Measurements from ENCODE around the gene ANKRD18B.
A peak's percentile ranks its signal among the peaks of the same experiment; 100 is the strongest.
"Not testable (repeated sequence)": the region's sequence is repeated elsewhere in the genome, so short reads cannot be mapped to it uniquely, and the experiment has no call there.

Gene ANKRD18B

DNA sequence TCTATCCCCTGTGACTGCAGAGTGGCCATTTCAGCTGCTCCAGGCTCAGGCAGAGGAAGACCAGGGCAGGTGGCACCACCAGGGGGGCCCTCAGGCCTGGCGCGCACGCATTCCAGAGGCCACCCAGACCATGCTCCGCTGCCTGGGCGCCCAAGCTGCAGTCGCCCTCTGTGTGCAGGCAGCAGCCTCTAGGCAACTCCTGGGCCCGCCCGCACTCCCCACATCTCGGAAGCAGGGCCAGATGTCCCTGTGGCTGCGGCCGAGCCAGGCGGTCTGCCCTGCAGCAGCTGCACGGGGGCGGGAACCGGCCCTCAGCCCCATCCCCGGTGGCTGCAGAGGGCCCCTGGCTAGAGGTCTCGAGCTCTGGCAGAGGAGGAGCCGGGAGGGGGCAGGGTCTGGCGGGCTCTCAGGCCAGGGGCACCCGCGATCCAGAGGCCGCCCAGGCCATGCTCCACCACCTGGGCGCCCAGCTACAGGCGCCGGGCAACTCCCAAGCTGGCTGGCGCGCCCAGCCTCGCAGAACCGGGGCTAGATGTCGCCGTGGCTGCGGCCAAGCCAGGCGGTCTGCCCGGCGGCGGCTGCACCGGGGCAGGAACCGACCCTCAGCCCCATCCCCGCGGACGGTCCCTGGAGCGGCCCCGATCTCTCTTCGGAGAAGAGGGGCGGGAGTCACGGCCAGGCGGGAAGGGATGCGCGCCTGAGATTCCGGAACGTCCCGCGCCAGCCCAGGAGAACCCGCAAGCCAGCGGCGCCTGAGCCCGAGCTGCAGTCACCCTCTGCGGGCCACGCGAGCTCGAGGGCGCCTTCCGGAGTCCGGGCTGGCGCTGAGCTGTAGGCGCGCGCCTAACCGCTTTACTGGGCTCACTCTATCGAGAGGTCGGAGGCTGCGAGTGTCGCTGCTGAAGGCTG lies at the start of gene ANKRD18B:
ANKRD18B (plus strand) TSS at position 855 of the 909 bp plus-strand sequence. CDS start 239 bp downstream, outside the sequence.
- peak; percentile 55 for DNase-seq

DNA sequence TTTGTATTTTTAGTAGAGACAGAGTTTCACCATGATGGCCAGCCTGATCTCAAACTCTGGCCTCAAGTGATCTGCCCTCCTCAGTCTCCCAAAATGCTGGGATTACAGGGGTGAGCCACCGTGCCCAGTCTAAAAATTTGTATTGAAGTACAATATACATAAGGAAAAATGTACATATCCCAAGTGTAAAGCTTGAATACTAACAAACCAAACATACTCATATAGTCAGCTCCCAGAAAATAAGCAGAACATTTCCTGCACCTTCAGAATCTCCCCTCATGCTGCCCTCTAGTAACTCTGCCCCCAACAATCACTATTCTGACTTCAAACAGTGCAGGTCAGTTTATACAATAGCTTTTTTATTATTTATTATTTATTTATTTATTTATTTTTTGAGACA lies 48.7 kb upstream of the ANKRD18B start:
- DNase-seq, result no peak

DNA sequence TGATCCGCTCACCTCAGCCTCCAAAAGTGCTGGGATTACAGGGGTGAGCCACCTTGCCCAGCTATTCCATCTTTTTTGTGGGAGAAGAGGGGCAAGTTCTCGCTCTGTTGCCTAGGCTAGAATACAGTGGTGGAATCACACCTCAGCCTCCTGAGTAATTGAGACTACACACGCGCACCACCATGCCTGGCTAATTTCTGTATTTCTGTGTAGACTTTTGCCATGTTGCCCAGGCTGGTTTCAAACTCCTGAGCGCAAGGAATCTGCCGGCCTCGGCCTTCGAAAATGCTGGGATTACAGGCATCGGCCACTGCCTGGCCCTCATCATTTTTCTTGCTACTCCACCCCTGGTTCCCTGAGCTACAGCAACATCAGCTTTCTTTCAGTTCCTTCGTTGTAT lies 47.5 kb upstream of the ANKRD18B start:
- DNase-seq, result no peak

DNA sequence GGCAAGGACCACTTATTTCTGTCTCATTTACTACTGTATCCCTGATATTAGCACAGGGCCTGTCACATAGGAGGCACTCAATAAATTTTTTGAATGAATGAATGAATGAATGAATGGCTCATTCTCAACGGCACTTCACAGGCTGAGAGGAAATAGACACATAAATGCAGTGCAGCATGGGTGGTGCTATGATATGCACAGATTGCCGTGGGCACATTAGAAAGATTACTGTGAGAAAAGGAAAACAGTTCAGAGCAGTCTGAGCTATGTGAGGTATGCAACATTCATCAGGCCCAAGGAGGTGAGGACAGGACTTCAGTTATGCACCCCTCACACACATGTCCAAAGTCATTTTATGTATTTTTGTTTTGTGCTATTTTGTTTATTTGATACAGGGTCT lies 43.9 kb upstream of the ANKRD18B start:
- no peak for DNase-seq

DNA sequence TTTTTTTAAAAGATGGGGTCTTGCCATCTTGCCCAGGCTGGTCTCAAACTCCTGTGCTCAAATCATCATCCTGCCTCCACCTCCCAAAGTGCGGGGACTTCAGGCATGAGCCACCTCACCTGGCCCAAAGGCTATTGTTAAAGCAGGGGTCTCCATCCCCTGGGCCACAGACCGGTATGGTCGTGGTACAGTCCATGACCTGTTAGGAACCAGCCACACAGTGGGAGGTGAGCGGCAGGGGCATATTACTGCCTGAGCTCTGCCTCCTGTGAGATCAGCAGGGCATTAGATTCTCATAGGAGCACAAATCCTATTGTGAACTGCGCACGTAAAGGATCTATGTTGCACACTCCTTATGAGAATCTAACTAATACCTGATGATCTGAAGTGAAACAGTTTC lies 43.1 kb upstream of the ANKRD18B start:
- no peak for DNase-seq

DNA sequence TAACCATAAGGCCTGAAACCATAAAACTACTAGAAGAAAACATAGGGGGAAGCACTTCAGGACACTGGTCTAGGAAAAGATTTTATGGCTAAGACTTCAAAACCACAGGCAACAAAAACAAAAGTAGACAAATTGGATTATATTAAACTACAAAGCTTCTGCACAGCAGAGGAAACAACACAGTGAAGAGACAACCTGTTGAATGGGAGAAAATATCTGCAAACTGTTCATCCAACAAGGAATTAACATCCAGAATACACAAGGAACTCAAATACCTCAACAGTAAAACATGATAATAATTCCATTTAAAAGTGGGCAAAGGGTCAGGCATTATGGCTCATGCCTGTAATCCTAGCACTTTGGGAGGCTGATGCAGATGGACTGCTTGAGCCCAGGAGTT lies 38.7 kb upstream of the ANKRD18B start:
- DNase-seq, result not testable (repeated sequence)

DNA sequence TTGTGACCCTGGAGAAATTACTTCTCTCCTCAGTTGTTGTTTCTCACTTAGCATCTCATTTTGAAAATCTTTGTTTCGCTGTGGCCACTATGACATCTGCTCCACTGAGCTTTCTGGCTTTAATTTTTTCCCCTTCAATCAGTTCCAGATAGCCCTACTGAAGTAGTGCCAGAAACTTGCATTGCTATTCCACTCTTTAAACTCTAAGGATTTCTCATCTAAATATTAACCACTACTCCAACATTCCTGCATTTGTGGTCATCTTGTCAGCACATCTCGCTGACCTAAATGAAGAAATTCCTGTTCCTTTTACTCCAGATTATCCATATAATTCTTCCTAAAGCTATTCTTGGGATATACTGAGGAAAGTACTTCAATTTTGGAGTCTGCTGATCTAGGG lies 35.0 kb upstream of the ANKRD18B start:
- no peak for DNase-seq

DNA sequence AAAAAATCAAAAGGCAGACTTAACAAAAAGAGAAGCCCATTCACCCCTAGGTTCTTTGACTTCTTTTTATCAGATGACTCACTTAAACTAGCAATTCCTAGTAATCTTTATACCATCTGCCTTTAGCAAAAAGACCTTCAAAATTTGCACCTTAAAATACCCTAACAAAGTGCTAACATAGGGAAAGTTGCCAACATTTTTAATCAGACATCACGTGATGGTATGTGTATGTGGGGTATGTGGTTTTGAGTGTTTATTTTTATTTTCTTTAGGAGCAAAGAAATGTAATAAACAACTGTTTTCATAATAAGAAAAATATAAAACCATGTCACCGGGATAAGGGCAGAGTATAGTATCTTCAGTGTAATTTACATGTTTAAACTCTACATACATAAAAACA lies 30.2 kb upstream of the ANKRD18B start:
- DNase-seq, result not testable (repeated sequence)

DNA sequence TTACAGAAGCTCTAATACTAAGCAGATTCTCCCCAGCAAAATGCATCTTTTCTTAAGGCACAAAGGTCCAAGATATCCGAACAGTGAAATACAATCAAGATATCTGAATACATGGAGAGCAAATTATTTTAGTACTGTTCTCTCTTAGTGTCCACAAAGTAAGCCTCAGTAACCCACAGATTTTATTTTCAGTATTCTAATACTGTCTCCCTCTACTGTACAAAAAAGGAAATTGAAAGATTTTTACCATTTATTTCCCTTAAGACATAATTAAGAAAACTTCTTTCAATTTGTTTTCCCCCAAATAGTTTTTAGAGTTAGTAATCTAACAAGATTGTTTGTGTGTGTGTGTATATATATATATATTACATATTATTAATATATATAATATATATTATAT lies 25.7 kb upstream of the ANKRD18B start:
- DNase-seq, result peak; percentile 27

DNA sequence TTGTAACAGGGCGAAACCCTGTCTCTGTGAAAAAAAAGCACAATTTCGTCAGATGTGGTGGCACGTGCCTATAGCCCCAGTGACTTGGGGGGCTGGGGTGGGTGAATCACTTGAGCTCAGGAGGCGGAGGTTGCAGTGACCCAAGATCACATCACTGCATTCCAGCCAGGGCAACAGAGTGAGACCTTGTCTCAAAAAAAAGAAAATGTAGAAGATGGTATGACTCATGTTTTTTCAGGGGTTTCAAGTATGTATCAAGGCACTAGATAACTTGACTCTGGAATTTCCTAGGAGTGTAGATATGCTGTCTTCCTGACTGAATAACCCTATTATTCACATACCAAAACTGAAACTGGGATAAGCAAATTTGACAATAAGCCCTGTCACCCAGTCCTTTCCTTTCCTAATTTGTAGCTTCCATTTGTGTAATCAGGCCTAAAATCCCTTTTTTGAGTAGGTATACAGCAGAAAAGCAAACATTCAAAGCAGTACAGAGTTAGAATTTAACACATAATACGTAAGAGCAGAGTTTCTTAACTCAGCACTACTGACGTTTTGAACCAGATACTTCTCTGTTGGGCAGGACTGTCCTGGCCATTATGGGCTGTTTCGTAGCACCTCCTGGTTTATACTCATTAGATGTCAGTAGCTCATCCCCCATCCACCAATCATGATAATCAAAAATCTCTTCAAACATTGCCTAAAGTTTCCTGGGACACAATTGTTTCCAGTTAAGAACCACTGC lies 17.3 kb upstream of the ANKRD18B start:
- no peak for DNase-seq

DNA sequence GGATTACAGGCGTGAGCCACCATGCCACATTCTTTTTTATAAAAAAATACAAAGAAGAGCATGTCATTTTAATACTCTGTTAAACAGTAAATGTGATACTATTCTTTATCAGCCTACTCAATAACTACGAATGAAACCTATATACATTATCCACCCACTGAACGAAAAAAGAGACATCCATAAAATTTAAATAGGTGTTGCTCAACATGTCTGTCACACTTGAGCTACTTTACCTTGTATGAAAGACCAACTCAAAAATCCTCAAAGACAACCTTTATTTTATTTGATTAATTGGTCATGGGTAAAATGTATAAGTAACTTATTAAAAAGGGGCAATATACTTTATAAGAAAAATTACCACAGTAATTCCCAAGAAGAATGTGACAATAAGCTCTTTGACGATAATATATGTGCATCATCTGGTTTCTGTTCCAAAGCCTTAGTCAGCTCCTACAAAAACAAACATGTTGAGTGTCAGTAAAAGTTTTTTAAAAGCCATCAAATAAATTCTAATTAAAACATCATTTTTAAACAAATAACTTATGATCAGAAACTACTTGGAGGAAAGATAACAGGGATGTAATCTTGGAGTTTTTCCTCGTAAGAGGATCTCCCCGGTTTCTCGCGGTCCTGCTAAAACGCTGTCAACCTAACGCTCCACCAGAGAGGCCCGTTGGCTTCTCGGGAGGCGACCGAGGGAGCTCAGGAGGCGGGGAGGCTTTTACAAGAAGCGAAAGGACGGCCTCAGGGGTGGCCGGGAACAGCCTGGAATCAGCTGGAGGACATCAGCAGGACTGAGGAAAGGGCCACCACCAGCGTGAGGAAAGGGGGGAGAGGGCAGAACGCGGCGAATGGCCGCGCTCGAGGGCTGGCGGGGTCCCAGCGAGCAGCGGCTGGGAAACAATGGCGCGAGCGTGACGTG lies 13.5 kb upstream of the ANKRD18B start:
- peak; percentile 43 for DNase-seq

DNA sequence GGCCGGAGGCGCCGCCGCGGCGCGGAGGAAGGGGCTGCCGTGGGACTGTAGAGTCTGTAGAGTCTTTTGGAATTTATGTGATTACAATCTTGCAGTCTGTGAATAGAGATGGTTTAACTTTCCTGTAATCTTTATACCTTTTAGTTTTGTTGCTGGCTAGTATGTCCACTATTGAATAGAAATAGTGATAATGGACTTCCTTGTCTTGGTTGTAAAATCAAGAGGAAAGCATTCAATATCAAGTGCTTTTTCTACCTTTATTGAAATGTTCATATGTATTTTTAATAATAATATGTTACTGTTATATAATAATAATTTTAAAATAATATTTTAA lies 12.9 kb upstream of the ANKRD18B start:
- DNase-seq, result not testable (repeated sequence)

DNA sequence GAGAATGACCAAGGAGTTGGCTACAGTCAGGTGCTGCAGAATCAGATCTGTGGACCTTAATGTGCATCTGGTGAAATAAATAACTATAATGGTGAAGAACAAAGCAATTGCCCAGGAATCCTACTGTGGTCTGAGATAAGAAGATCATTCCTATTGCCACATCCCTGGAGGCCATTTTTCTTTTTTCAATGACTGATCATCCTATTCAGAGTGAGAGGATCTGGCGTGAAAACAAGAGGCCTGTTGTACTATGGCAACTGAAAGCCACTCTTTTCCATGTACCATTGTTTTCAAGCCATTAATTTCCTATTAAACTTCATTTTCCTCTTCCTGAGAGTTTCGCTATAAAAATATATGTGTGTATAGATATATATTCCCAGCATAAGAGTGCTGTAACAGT lies 11.5 kb upstream of the ANKRD18B start:
- DNase-seq, result not testable (repeated sequence)

DNA sequence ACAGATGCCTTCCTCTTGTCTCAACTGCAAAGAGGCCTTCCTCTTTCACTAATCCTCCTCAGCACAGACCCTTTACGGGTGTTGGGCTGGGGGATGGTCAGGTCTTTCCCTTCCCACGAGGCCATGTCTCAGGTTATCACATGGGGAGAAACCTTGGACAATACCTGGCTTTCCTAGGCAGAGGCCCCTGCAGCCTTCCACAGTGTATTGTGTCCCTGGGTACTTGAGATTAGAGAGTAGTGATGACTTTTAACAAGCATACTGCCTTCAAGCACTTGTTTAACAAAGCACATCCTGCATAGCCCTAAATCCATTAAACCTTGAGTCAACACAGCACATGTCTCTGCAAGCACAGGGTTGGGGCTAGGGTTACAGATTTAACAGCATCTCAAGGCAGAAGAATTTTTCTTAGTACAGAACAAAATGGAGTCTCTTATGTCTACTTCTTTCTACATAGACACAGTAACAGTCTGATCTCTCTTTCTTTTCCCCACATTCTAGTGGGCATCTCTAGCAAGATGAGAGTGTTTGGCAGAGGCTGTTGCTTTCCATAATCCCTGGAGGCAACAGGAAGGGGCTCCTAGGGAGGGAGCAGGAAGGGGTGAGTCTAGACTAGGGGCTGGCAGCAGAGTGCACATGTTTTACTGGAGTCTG lies 8.6 kb upstream of the ANKRD18B start:
- not testable (repeated sequence) for DNase-seq

DNA sequence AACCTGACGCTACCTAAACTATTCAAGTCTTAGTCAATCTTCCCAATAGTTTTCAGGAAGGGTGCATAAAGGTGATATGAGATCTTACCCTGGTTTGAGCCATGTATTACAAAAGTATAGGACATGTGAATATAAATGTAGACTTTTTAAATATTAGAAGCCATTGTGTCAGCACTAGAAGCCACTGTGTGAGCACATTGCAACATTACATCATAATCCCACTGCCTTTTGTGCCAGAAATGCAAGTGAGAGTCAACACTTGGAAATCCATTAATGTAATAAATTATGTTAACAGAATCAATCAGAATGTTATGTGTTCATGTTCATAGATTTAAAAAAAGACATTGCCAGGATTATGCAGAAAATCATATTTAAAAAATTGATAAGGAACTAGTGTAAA lies 7.7 kb upstream of the ANKRD18B start:
- DNase-seq, result not testable (repeated sequence)

DNA sequence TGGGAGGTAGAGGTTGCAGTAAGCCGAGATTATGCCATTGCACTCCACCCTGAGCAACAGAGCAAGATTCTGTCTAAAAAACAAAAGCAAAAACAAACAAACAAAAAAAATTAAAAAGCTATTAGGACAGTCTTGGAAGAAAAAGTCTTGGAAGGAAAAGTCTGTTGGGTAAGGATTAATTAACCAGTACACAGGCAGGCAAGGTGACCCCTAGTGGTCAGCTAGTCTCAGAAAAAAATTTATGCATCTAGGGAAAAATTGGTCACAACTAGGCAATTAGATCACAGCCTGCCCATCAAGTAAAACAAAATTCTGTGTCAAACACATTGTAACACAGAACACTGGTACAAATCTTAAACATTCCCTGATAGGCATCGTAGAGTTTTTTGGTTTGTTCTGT lies 6.7 kb upstream of the ANKRD18B start:
- DNase-seq, result peak; percentile 26

DNA sequence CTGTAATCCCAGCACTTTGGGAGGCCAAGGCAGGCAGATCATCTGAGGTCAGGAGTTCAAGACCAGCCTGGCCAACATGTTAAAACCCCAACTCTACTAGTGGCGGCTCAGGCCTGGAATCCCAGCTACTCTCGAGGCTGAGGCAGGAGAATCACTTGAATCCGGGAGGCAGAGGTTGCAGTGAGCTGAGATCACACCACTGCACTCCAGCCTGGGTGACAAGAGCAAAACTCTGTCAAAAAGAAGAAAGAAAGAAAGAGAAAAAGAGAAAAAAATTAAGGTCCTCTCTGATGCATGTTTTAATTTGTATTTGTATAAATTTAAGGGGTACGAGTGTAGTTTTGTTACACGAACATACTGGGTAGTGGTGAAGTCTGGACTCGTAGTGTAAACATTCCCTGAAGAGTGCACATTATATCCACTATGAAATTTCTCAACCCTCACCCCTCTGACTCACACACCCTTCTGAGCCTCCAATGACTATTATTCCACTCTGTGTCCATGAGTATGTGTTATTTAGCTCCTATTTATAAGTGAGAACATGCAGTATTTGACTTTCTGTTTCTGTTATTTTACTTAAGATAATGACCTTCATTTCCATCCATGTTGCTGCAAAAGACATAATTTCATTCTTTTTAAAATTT lies 6.0 kb upstream of the ANKRD18B start:
- not testable (repeated sequence) for DNase-seq

DNA sequence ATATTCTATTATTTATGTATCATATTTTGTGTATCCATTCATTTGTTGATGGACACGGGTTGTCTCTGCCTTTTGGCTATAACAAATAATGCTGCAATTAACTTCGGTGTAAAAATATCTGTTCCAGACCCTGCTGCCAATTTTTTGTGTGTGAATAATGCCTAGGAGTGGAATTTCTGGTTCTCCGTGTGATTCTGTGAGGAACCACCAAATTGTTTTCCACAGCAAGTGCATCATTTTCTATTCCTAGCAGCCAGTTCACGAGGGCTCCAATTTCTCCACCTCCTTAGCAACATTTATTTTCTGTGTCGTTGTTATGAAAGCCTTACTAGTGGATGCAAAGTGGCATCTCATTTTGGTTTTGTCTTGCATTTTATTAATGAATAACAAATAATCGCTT lies 2.2 kb upstream of the ANKRD18B start:
- DNase-seq, result not testable (repeated sequence)

DNA sequence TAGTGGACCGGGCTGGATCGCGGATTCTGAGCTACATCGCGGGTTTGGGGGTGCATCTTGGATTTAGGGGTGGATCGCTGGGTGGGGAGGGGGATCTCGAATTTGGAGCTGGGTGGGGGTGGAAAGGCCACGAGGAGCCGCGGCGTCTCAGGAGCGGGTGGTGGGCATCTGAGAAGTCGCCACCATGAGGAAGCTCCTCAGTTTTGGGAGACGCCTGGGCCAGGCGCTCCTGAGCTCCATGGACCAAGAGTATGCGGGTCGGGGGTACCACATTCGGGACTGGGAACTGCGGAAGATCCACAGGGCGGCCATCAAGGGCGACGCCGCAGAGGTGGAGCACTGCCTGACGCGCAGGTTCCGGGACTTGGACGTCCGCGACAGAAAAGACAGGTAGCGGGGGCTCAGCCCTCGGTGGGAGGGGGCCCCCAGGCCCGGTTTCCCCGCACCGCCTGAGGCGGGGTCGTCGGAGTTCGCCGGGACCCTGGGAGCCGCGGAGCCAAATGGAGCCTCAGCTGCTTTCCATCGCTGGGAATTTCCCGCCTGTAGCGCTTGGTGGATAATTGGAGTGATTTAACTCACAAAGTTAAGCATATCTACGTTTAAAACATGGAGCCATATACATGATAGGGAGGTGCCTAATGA lies 376 bp downstream of the ANKRD18B start:
- peak; percentile 69 for DNase-seq

DNA sequence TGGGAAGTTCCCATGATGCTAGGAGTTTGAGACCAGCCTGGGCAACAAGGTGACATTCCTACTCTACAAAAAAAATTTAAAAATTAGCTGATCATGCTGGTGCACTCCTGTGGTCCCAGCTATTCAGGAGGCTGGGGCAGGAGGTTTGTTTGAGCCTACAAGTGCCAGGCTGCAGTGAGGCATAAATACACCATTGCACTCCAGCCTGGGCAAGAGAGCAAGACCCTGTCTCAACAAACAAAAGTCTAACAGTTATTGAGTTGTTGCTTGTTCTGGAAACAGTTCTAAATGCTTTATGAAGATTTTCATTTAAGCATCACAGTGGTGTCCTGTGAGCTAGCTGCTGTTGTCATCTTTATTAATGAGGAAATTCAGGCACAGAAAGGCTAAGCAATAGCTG lies 4.0 kb downstream of the ANKRD18B start:
- DNase-seq, result not testable (repeated sequence)

DNA sequence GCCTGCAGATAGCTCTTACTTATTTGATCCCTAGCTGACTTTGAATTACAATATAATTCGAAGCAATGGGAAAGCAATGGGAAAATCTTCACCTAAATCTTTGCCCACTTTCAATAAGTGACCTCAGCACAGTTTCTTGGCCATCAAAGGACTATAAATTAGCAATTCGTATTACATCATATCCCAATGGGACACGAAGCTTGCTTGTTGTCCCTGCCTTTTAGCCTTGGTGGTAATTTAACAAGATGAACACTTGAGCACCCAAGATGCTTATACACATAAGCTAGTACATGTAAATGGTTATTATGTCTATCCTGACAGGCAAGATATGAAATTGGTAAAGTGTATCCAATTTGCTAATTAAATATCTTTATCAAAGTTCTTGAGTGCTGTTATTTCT lies 9.9 kb downstream of the ANKRD18B start:
- DNase-seq, result not testable (repeated sequence)

All from NCI-H1694 treated with DMSO at 0.1 percent for 48 hours (cell line).